Measurements from ENCODE around the gene OR6K3.

The OR6K3 gene

GRCh38 chr1:158686111-158687009, 34.2 kb downstream of the OR6K3 start, which contains the start of gene SPTA1:
SPTA1 (minus strand) TSS chr1:158686715; CDS start chr1:158686517, 198 bp downstream.
- Histone ChIP-seq H3K4me3 (ENCODE audit: low read depth, low read length) (no peak within 1 kb of the TSS), H3K36me3 (no peaks in the 10 kb centered on the region), H3K27me3 (ENCODE audit: insufficient read depth, low read depth, severe bottlenecking) (peaks cover 46% of the 10 kb centered on the region), H3K9me3 (ENCODE audit: severe bottlenecking) (no peaks in the 10 kb centered on the region), H3K27ac (no peak within 1 kb of the TSS)
- no peak for TF ChIP-seq CTCF (IDR thresholded peaks at IDR 0.05; ENCODE audit: low read depth, low read length)
- DNase-seq, result no peak

GRCh38 chr1:158685085-158685484, 35.4 kb downstream of the OR6K3 start:
- Histone ChIP-seq H3K27me3 (ENCODE audit: insufficient read depth, low read depth, severe bottlenecking) (peaks cover 59% of the 10 kb centered on the region), H3K4me3 (ENCODE audit: low read depth, low read length) (no peak overlapping the region), H3K27ac (no peak overlapping the region), H3K9me3 (ENCODE audit: severe bottlenecking) (no peaks in the 10 kb centered on the region), H3K36me3 (no peaks in the 10 kb centered on the region)
- DNase-seq, result no peak
- no peak for TF ChIP-seq CTCF (IDR thresholded peaks at IDR 0.05; ENCODE audit: low read depth, low read length)

GRCh38 chr1:158681606-158682005, 38.9 kb downstream of the OR6K3 start:
- H3K36me3 ChIP-seq, result no peaks in the 10 kb centered on the region
- H3K4me3 ChIP-seq (ENCODE audit: low read depth, low read length), result no peak overlapping the region
- TF ChIP-seq CTCF (IDR thresholded peaks at IDR 0.05; ENCODE audit: low read depth, low read length), result no peak
- no peaks in the 10 kb centered on the region for H3K9me3 ChIP-seq (ENCODE audit: severe bottlenecking)
- H3K27ac ChIP-seq, result no peak overlapping the region
- no peak for DNase-seq
- peaks cover 92% of the 10 kb centered on the region for H3K27me3 ChIP-seq (ENCODE audit: insufficient read depth, low read depth, severe bottlenecking)

- no peaks in the 10 kb centered on the region for H3K36me3 ChIP-seq
- H3K27me3 ChIP-seq (ENCODE audit: insufficient read depth, low read depth, severe bottlenecking), result peaks cover 94% of the 10 kb centered on the region
- no peaks in the 10 kb centered on the region for H3K9me3 ChIP-seq (ENCODE audit: severe bottlenecking)
- no peak overlapping the region for H3K27ac ChIP-seq
- DNase-seq, result no peak
- TF ChIP-seq CTCF (IDR thresholded peaks at IDR 0.05; ENCODE audit: low read depth, low read length), result no peak
- no peak overlapping the region for H3K4me3 ChIP-seq (ENCODE audit: low read depth, low read length)
Measured at GRCh38 chr1:158679289-158679688, 41.2 kb downstream of the OR6K3 start.

GRCh38 chr1:158675563-158676323, 44.8 kb downstream of the OR6K3 start:
- Histone ChIP-seq H3K9me3 (ENCODE audit: severe bottlenecking) (no peaks in the 10 kb centered on the region), H3K27me3 (ENCODE audit: insufficient read depth, low read depth, severe bottlenecking) (peaks cover 91% of the 10 kb centered on the region), H3K4me3 (ENCODE audit: low read depth, low read length) (no peak overlapping the region), H3K36me3 (no peaks in the 10 kb centered on the region), H3K27ac (no peak overlapping the region)
- no peak for TF ChIP-seq CTCF (IDR thresholded peaks at IDR 0.05; ENCODE audit: low read depth, low read length)
- DNase-seq, result no peak
